Body of pancreas (tissue), 4 donors: ENCODE results near the gene OPA3. TPM values are rescaled to one million over a fixed set of nuclear protein-coding genes. Genes with fewer than 3 reads are reported as not detected.

Experiments used
- ATAC-seq: fragments of 150-250 bp; one replicate; pipeline ENCODE4 v1.9.1; 2016
- DNase-seq, 4 donors: peaks; one replicate each; pipeline ENCODE4 v3.0.0-alpha.2; 2019
- H3K27ac ChIP-seq, 4 donors: fragments of 200-600 bp; sonication (generic); 1 replicate in 3 of 4; 2 replicates in 1 of 4; pipeline versions ENCODE4 v1.5.1 to v1.6.1; 2016 to 2019; ENCODE audit warnings: mild to moderate bottlenecking in 1 of 4, mixed read lengths in 1 of 4, moderate library complexity in 1 of 4
- H3K27me3 ChIP-seq, 2 donors: fragments of 200-600 bp; sonication (generic); one replicate each; pipeline ENCODE4 v1.6.0; 2016; ENCODE audit warnings: mild to moderate bottlenecking in 1 of 2
- H3K36me3 ChIP-seq, 2 donors: fragments of 200-600 bp; sonication (generic); replicated peaks in 1 of 2; 2 replicates each; pipeline ENCODE4 v1.5.1; 2016; ENCODE audit warnings: low read depth in 2 of 2; ENCODE audit not compliant: insufficient read depth in 1 of 2
- H3K4me1 ChIP-seq: fragments of 200-600 bp; sonication (generic); one replicate; pipeline ENCODE4 v1.6.0; 2016
- H3K4me3 ChIP-seq, 2 donors: fragments of 200-600 bp; sonication (generic); 1 replicate in 1 of 2; 2 replicates in 1 of 2; pipeline ENCODE4 v1.5.1; 2016 to 2019
- H3K9me3 ChIP-seq, 3 donors: fragments of 200-600 bp; sonication (generic); 1 replicate in 2 of 3; 2 replicates in 1 of 3; pipeline ENCODE4 v1.5.1; 2016
- POLR2A ChIP-seq, 3 donors: fragments of 450-650 bp; IDR thresholded peaks; one replicate each; pipeline ENCODE4 v1.6.1; 2016; ENCODE audit warnings: antibody characterized with exemption in 3 of 3, mild to moderate bottlenecking in 2 of 3
- WGBS, 2 donors: methylation state at CpG; one replicate each; pipeline ENCODE4 v1.1.5; 2017; 5-methylcytosine and 5-hydroxymethylcytosine counted together
- intact Hi-C: fragments of 100-400 bp; cut with DNase I; formaldehyde crosslinking; loops from one replicate; pipeline ENCODE4 v1.15.1; 2023
- total RNA-seq, 2 donors: library from RNA; depleted of rRNA; stranded (reverse); fragments of >200 nt; gene quantifications; one replicate each; pipeline ENCODE4 v1.1.0, GENCODE V29; 2016
- TF ChIP-seq, protein P1 (sequence below), 7 experiments: fragments of 450-650 bp in 4 of 7; fragments of 200-600 bp in 3 of 7; sonication (generic) in 3 of 7; IDR thresholded peaks; one replicate each; pipeline ENCODE4 v1.5.1; 2016 to 2019; ENCODE audit warnings: antibody characterized with exemption in 7 of 7

Gene OPA3
- total RNA-seq, 2 donors from 2014 or later, result 4.2 to 22.7 TPM

DNA sequence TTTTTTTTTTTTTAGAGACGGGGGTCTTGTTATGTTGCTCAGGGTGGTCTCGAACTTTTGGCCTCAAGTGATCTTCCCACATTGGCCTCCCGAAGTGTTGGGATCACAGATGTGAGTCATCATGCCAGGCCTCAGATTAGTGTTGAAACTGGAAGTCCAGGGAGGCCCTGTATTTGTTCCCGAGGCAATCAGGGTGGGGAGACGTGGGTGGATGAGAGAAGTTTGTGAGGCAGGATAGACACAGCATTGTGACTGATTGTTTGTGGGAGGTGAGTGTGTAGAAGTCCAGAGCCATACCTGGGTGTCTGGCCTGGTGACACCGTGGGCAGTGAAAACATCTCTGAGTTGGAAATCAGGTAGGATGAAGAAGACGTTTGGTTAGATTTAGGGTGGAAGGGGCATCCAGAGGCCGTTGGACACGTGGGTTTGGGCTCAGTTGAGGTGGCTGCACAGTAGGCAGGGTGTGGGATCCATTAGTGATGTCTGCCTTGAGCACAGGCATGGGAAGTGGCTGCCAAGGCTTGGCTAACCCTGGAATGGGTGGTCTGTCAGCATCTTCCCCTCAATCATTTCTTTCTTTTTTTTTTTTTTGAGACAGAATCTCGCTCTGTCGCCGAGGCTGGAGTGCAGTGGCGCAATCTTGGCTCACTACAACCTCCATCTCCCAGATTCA lies 100.2 kb downstream of the OPA3 start:
- DNase-seq, result no peak
- no peaks in the 10 kb centered on the region for H3K9me3 ChIP-seq
- H3K4me1 ChIP-seq, result peaks cover 4% of the 10 kb centered on the region
- H3K27me3 ChIP-seq, result no peaks in the 10 kb centered on the region
- no peaks in the 10 kb centered on the region for H3K36me3 ChIP-seq
- intact Hi-C loops, result loop anchor here (5.0 kb wide), 1 partner anchor 47 kb away; no protein-coding TSS in a partner anchor
- ATAC-seq, result no peak
- WGBS, 2 donors, result 60 to 64% methylated on average over 13 of the region's 13 CpGs
- no peak for TF ChIP-seq POLR2A (IDR thresholded peaks at IDR 0.05)
- TF ChIP-seq, protein P1, sequence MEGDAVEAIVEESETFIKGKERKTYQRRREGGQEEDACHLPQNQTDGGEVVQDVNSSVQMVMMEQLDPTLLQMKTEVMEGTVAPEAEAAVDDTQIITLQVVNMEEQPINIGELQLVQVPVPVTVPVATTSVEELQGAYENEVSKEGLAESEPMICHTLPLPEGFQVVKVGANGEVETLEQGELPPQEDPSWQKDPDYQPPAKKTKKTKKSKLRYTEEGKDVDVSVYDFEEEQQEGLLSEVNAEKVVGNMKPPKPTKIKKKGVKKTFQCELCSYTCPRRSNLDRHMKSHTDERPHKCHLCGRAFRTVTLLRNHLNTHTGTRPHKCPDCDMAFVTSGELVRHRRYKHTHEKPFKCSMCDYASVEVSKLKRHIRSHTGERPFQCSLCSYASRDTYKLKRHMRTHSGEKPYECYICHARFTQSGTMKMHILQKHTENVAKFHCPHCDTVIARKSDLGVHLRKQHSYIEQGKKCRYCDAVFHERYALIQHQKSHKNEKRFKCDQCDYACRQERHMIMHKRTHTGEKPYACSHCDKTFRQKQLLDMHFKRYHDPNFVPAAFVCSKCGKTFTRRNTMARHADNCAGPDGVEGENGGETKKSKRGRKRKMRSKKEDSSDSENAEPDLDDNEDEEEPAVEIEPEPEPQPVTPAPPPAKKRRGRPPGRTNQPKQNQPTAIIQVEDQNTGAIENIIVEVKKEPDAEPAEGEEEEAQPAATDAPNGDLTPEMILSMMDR (IDR thresholded peaks at IDR 0.05), result no peak
- H3K27ac ChIP-seq, result no peak overlapping the region
- H3K4me3 ChIP-seq, result no peak overlapping the region

DNA sequence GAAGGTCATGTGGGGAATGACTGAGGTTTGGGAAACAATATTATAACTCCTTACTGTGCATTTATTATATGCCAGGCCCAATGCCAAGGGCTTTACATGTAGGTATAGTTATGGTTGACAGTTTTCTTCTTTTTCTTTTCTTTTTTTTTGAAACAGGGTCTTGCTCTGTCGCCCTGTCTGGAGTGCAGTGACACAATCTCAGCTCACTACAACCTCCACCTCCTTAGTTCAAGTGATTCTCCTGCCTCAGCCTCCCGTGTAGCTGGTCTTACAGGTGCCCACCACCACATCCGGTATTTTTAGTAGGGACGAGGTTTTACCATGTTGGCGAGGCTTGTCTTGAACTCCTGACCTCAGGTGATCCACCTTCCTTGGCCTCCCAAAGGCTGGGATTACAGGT lies 101.6 kb downstream of the OPA3 start:
- 81 to 86% methylated on average over 5 of the region's 5 CpGs for WGBS, 2 donors
- ATAC-seq (no peak), DNase-seq (no peak)
- H3K4me1 ChIP-seq, result peaks cover 11% of the 10 kb centered on the region
- H3K36me3 ChIP-seq, result no peaks in the 10 kb centered on the region
- TF ChIP-seq POLR2A (IDR thresholded peaks at IDR 0.05), result no peak
- TF ChIP-seq, protein P1 (IDR thresholded peaks at IDR 0.05), result no peak
- H3K27me3 ChIP-seq, result no peaks in the 10 kb centered on the region
- H3K4me3 ChIP-seq, result no peak overlapping the region
- H3K27ac ChIP-seq, result no peak overlapping the region
- no peaks in the 10 kb centered on the region for H3K9me3 ChIP-seq
- intact Hi-C loops, result loop anchor here (5.0 kb wide), 1 partner anchor 46 kb away; no protein-coding TSS in a partner anchor

DNA sequence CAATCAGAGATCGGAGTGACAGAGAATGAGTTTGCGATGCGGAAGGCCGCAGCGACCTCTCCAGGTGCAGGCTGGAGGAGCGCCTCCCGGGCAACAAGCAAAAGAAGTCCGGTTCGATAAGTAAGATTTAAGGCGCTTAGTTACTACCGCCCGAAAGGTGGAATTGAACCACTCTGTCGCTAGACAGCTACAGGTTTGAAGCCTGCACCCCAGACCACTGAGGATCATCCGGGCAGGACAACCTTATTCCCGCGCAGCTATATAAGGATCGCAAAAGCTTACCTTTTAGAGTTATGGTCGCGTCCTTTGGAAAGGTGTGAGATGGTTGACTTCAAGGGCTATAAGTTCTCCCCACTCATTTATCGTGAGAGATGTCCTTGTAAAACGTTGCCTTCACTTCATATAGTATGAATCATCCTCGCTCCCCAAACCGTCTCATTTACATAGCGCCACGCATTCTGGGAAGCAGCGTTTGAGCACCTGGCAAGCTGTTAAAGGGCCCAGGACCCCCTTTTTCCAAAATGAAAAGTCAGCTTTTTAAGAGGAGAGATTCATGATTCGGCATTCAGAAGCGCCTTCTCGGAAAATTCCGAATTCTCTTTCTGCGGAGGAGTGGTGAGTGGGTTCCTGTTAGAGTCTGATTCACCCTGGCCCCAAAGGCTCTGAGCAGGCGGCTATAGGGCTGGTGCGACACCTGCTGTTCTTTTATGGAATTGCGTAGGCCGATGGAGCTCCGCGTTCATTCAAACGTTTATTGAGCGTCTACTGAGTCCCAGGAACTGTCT lies 106.0 kb downstream of the OPA3 start:
- intact Hi-C loops, result no loop called here
- Histone ChIP-seq H3K36me3 (no peaks in the 10 kb centered on the region), H3K27me3 (no peaks in the 10 kb centered on the region), H3K4me3 (no peak overlapping the region), H3K9me3 (no peaks in the 10 kb centered on the region), H3K4me1 (peaks cover 11% of the 10 kb centered on the region), H3K27ac (peak overlapping the region; percentile 86 to 97 (median 92))
- TF ChIP-seq, protein P1 (IDR thresholded peaks at IDR 0.05), result peak; percentile 94 to 98 (median 97)
- TF ChIP-seq POLR2A (IDR thresholded peaks at IDR 0.05), result peak in 2 of 3 donors; percentile 67 to 70
- DNase-seq (peak; percentile 89 to 94 (median 90)), ATAC-seq (peak; percentile 96)
- WGBS, 2 donors, result 0% methylated on average over 24 to 39 of the region's 39 CpGs

DNA sequence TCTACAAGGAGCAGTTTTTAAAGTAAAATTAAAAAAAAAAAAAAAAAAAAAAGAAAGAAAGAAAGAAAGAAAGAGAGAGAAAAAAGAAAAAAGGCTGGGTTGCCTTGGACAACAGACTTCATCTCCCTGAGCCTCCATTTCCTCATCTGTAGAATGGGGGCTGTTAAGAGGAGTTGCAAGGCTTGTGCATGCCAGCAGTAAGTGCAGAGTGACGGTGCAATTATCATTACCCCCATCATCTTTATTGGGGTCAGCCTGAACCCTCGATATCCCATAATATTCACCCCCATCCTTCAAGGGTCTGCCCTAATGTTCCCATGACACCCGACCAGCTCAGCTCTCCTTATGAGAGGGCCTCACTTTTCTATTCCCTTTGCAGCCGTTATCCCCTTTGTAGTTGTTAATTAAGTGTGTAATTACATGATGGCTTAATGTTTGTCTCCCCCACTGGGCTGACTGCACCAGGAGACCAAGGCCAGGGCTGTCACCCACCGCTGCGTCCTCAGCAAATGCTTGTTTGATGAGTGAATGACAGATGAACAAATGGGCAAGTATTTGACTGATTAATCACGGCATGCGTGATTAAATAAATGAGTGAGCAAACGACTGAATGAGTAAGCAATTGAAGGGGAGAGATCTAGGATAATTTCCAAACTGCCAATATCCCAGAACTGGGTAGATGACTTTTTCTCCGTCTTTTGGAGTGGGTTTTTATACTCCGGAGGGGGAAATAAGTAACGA lies 106.7 kb downstream of the OPA3 start:
- H3K4me1 ChIP-seq, result peaks cover 11% of the 10 kb centered on the region
- H3K27me3 ChIP-seq, result no peaks in the 10 kb centered on the region
- H3K27ac ChIP-seq, result peak overlapping the region; percentile 86 to 97 (median 92)
- ATAC-seq (peak; percentile 0), DNase-seq (no peak)
- no peaks in the 10 kb centered on the region for H3K9me3 ChIP-seq
- 3 to 5% methylated on average over 12 of the region's 12 CpGs for WGBS, 2 donors
- H3K4me3 ChIP-seq, result no peak overlapping the region
- TF ChIP-seq POLR2A (IDR thresholded peaks at IDR 0.05), result no peak
- intact Hi-C loops, result no loop called here
- no peaks in the 10 kb centered on the region for H3K36me3 ChIP-seq

Other genes starting within 250 kb of the OPA3 start
- gene KLC3, start 244.1 kb downstream of the OPA3 start, total RNA-seq, result 10 to 100 TPM in 1 of 2 donors, 1 to 10 TPM in 1; 1.3 to 11.7 TPM
- gene ERCC2, start 214.2 kb downstream of the OPA3 start, total RNA-seq, result 10 to 100 TPM in 1 of 2 donors, 1 to 10 TPM in 1; 7.8 to 29.3 TPM
- gene PPP1R13L, start 179.7 kb downstream of the OPA3 start, total RNA-seq, result 10 to 100 TPM; 26.4 to 32.9 TPM
- 1 to 10 TPM; 1.8 to 2.0 TPM for gene POLR1G, start 178.2 kb downstream of the OPA3 start, total RNA-seq
- gene ERCC1, start 160.9 kb downstream of the OPA3 start, total RNA-seq, result 10 to 100 TPM; 91.3 to 97.9 TPM
- gene FOSB, start 116.8 kb downstream of the OPA3 start, total RNA-seq, result 10 to 100 TPM in 1 of 2 donors, 1 to 10 TPM in 1; 4.2 to 84.7 TPM
- 1 to 10 TPM; 2.9 to 5.6 TPM for gene RTN2, start 87.8 kb downstream of the OPA3 start, total RNA-seq
- gene PPM1N, start 86.4 kb downstream of the OPA3 start, total RNA-seq, result not detected
- 10 to 100 TPM; 27.0 to 29.7 TPM for gene VASP, start 77.3 kb downstream of the OPA3 start, total RNA-seq
- 1 to 10 TPM in 1 of 2 donors, under 1 TPM in 1; 0.99 to 1.3 TPM for gene GPR4, start 17.4 kb upstream of the OPA3 start, total RNA-seq
- 10 to 100 TPM; 25.7 to 60.6 TPM for gene EML2, start 54.6 kb upstream of the OPA3 start, total RNA-seq
- 1 to 10 TPM; 3.9 to 9.2 TPM for gene GIPR, start 83.4 kb upstream of the OPA3 start, total RNA-seq
- gene SNRPD2, start 107.2 kb upstream of the OPA3 start, total RNA-seq, result 10 to 100 TPM; 25.1 to 66.4 TPM
- 1 to 10 TPM; 2.1 to 4.0 TPM for gene QPCTL, start 107.9 kb upstream of the OPA3 start, total RNA-seq
- 10 to 100 TPM in 1 of 2 donors, 1 to 10 TPM in 1; 7.8 to 11.9 TPM for gene FBXO46, start 146.1 kb upstream of the OPA3 start, total RNA-seq
- not detected for gene MEIOSIN, start 148.6 kb upstream of the OPA3 start, total RNA-seq
- gene SIX5, start 184.4 kb upstream of the OPA3 start, total RNA-seq, result 10 to 100 TPM; 21.0 to 60.3 TPM
- 10 to 100 TPM; 57.9 to 81.4 TPM for gene DMPK, start 197.7 kb upstream of the OPA3 start, total RNA-seq
- 10 to 100 TPM; 19.7 to 20.4 TPM for gene DMWD, start 208.0 kb upstream of the OPA3 start, total RNA-seq
- gene RSPH6A, start 230.5 kb upstream of the OPA3 start, total RNA-seq, result under 1 TPM in 1 of 2 donors, not detected in 1; 0.33 TPM